Tibial artery (tissue), 4 donors: ENCODE results near the gene CLIP3.
"Not testable (repeated sequence)": the region's sequence is repeated elsewhere in the genome, so short reads cannot be mapped to it uniquely, and the experiment has no call there.

Experiments used
- DNase-seq, 2 donors: peaks; one replicate each; pipeline ENCODE4 v3.0.0-alpha.2; 2019
- H3K27ac ChIP-seq, 2 donors: fragments of 200-600 bp; sonication (generic) in 1 of 2; 1 replicate in 1 of 2; 2 replicates in 1 of 2; pipeline ENCODE4 v1.5.1; 2018 to 2019; ENCODE audit warnings: mild to moderate bottlenecking in 1 of 2
- H3K27me3 ChIP-seq, 2 donors: fragments of 200-600 bp; sonication (generic) in 1 of 2; one replicate each; pipeline versions ENCODE4 v1.5.1 to v1.6.0; 2016 to 2019
- H3K36me3 ChIP-seq, 3 donors: fragments of 200-600 bp; sonication (generic) in 2 of 3; one replicate each; pipeline ENCODE4 v1.5.1; 2016 to 2019; ENCODE audit warnings: mild to moderate bottlenecking in 2 of 3
- H3K4me1 ChIP-seq, 4 donors: fragments of 200-600 bp; sonication (generic) in 2 of 4; 1 replicate in 3 of 4; 2 replicates in 1 of 4; pipeline ENCODE4 v1.5.1; 2016 to 2019
- H3K4me3 ChIP-seq, 2 donors: fragments of 200-600 bp; sonication (generic) in 1 of 2; 1 replicate in 1 of 2; 2 replicates in 1 of 2; pipeline ENCODE4 v1.5.1; 2018 to 2019; ENCODE audit warnings: mild to moderate bottlenecking in 2 of 2
- H3K9me3 ChIP-seq, 3 donors: fragments of 200-600 bp; sonication (generic) in 1 of 3; one replicate each; pipeline ENCODE4 v1.5.1; 2016 to 2019
- intact Hi-C: fragments of 100-400 bp; cut with DNase I; formaldehyde crosslinking; loops from one replicate; pipeline ENCODE4 v1.15.0; 2023; ENCODE audit warnings: low total_unique reads
- TF ChIP-seq, protein P1 (sequence below), 2 experiments: fragments of 200-600 bp in 1 of 2; fragments of 450-650 bp in 1 of 2; IDR thresholded peaks; one replicate each; pipeline ENCODE4 v1.5.1; 2017 to 2019; ENCODE audit warnings: antibody characterized with exemption in 2 of 2, mild to moderate bottlenecking in 1 of 2, moderate library complexity in 1 of 2

The CLIP3 gene

DNA sequence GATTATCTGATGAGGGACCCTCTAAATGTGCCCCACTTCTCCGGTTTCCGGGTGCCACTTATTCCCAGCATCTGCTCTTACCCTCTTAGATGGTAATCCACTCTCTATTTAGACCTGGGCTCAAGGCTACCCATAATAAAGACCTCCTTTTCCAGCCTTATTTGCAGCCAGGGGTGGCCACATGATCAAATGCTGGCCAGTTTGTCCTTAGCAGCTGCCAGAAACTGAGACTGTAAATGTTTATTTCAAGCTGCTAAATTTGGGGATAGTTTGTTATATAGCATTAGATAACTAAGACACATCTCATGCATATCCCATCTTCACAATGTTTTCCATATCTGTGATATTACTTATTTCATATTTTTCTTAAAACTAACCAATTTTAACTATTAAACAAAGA, 11.3 kb upstream of the CLIP3 start:
- intact Hi-C loops = no loop called here
- H3K27ac ChIP-seq = no peak overlapping the region

DNA sequence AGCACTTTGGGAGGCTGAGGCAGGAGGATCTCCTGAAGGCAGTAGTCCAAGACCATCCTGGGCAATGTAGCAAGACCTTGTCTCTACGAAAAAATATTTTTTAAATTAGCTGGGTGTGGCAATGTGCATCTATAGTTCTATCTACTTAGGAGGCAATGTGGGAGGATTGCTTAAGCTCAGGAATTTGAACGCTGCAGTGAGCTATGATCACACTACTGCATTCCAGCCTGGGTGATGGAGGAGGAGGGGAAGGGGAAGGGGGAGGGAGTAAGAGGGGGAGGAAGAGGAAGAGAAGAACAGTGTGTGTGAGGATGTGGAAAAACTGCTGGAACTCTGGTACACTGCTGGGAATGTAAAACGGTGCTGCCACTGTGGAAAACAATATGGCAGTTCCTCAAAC, 9.2 kb upstream of the CLIP3 start:
- Histone ChIP-seq H3K9me3 (no peaks in the 10 kb centered on the region), H3K27me3 (no peaks in the 10 kb centered on the region), H3K4me1 (peaks cover 0 to 10% (median 1%) of the 10 kb centered on the region in 4 donors), H3K27ac (peak overlapping the region in 1 of 2 donors; percentile 11), H3K36me3 (peaks cover 5 to 23% (median 7%) of the 10 kb centered on the region in 3 donors), H3K4me3 (no peak overlapping the region)
- DNase-seq = no peak
- TF ChIP-seq, protein P1, sequence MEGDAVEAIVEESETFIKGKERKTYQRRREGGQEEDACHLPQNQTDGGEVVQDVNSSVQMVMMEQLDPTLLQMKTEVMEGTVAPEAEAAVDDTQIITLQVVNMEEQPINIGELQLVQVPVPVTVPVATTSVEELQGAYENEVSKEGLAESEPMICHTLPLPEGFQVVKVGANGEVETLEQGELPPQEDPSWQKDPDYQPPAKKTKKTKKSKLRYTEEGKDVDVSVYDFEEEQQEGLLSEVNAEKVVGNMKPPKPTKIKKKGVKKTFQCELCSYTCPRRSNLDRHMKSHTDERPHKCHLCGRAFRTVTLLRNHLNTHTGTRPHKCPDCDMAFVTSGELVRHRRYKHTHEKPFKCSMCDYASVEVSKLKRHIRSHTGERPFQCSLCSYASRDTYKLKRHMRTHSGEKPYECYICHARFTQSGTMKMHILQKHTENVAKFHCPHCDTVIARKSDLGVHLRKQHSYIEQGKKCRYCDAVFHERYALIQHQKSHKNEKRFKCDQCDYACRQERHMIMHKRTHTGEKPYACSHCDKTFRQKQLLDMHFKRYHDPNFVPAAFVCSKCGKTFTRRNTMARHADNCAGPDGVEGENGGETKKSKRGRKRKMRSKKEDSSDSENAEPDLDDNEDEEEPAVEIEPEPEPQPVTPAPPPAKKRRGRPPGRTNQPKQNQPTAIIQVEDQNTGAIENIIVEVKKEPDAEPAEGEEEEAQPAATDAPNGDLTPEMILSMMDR (IDR thresholded peaks at IDR 0.05) = no peak
- intact Hi-C loops = no loop called here

More for the DNA sequence above, 11.3 kb upstream of the CLIP3 start:
- DNase-seq = no peak
- Histone ChIP-seq H3K27me3 (no peaks in the 10 kb centered on the region), H3K4me1 (peaks cover 0 to 10% (median 1%) of the 10 kb centered on the region in 4 donors), H3K36me3 (peaks cover 5 to 7% (median 5%) of the 10 kb centered on the region in 3 donors), H3K4me3 (no peak overlapping the region), H3K9me3 (no peaks in the 10 kb centered on the region)
- TF ChIP-seq, protein P1 (IDR thresholded peaks at IDR 0.05) = no peak

DNA sequence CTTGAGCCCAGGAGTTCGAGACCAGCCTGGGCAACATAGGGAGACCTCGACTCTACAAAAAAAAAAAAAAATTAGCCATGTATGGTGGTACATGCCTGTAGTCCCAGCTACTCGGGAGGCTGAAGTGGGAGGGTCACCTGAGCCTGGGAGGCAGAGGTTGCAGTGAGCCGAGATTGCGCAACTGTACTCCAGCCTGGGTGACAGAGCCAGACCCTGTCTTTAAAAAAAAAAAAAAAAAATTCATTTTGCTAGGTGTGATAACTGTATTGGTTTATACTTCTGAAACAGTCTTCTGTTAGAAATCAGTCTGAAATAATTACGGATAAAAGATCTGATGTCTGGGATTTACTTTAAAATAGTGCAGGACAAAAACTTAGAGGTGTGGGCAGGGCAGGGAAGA, 8.4 kb upstream of the CLIP3 start:
- H3K4me3 ChIP-seq, intact Hi-C loops, H3K27ac ChIP-seq, DNase-seq, H3K27me3 ChIP-seq, H3K4me1 ChIP-seq, H3K9me3 ChIP-seq: not testable (repeated sequence)
- H3K36me3 ChIP-seq = peaks cover 5 to 23% (median 7%) of the 10 kb centered on the region in 3 donors

DNA sequence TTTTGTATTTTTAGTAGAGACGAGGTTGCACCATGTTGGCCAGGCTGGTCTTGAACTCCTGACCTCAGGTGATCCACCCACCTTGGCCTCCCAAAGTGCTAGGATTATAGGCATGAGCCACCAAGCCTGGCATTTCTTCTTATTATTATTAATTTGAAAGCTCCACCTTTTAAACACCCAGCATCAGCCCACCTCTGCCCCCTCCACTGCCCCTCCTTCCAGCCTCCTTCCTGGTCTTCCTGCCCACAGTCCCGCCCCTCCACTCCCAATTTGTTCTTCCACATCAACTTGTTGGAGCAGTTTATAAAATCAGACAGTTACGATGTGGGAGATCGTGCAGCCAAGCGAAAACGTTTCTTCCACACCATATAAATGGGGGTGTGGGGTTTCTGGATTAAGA, 7.8 kb upstream of the CLIP3 start:
- Histone ChIP-seq H3K27ac (no peak overlapping the region), H3K27me3 (no peaks in the 10 kb centered on the region), H3K36me3 (peaks cover 5 to 24% (median 7%) of the 10 kb centered on the region in 3 donors), H3K4me3 (no peak overlapping the region), H3K9me3 (no peaks in the 10 kb centered on the region), H3K4me1 (peaks cover 0 to 10% (median 1%) of the 10 kb centered on the region in 4 donors)
- intact Hi-C loops = no loop called here
- TF ChIP-seq, protein P1 (IDR thresholded peaks at IDR 0.05) = no peak
- DNase-seq = no peak

DNA sequence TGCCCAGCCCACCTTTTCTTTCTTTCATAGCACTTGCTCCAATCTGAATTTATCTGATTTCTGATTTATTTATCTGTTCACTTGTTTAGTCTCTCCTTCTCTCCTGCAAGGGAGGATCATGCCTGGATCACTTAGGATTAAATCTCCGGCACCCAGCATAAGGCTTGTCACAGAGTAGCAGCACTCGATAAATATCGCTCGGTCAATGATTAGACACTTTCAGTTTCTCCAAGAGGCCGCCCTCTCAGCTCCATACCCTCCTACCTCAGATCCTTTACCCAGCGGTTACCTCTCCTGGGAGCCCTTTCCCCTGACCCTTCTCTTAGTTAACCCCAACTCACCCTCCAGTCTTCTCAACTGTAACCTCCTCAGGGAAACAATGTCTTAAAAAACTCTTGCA, 1.4 kb downstream of the CLIP3 start:
- intact Hi-C loops = no loop called here
- peaks cover 0 to 19% (median 12%) of the 10 kb centered on the region in 4 donors for H3K4me1 ChIP-seq
- no peaks in the 10 kb centered on the region for H3K9me3 ChIP-seq
- H3K36me3 ChIP-seq = peaks cover under 1 to 33% (median 14%) of the 10 kb centered on the region in 3 donors
- H3K27me3 ChIP-seq = no peaks in the 10 kb centered on the region
- no peak overlapping the region for H3K4me3 ChIP-seq
- TF ChIP-seq, protein P1 (IDR thresholded peaks at IDR 0.05) = no peak
- H3K27ac ChIP-seq = no peak overlapping the region
- no peak for DNase-seq

DNA sequence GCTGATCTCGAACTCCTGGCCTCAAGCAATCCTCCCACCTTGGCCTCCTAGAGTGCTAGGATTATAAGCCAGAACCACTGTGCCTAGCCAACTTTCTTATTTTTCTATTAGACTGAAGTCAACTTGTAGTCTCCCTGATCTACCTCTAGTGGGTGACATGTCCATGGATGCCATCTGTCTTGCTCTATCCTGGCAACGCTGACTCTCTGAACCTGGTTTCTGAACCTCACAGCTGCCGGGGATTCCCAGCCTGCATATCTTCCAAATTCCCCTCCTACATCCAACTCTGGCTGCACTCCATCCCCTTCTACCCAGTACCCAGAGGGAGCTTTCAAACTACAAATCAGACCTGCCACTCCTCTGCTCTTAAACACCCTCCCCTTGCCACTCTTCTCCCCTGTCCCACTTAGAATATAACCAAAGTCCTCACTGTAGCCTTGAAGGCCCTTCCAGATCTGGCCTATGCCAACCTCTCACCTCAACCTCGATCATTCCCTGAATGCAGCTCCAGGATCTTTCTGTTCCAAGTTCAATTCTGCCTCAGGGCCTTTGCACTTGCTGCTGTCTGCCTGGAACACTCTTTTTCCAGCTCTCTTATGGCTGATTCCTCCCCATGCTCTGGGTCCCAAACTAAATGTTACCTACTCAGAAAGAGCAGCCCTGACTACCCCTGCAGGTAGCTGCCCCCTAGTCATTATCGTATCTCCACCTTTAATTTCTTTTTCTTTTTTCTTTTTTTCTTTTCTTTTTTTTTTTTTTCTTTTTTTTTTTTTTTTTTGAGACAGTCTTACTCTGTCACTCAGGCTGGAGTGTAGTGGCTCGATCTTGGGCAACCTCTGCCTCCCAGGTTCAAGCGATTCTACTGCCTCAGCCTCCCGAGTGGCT, 2.2 kb downstream of the CLIP3 start:
- H3K4me1 ChIP-seq = peaks cover 0 to 19% (median 12%) of the 10 kb centered on the region in 4 donors
- peaks cover 4 to 40% (median 15%) of the 10 kb centered on the region in 3 donors for H3K36me3 ChIP-seq
- TF ChIP-seq, protein P1 (IDR thresholded peaks at IDR 0.05) = no peak
- DNase-seq = no peak
- H3K9me3 ChIP-seq = no peaks in the 10 kb centered on the region
- no peak overlapping the region for H3K4me3 ChIP-seq
- H3K27me3 ChIP-seq = no peaks in the 10 kb centered on the region
- intact Hi-C loops = no loop called here
- H3K27ac ChIP-seq = no peak overlapping the region
